Measurements from ENCODE around the gene AUTS2. TPM values are rescaled to one million over a fixed set of nuclear protein-coding genes. Genes with fewer than 3 reads are reported as not detected.

AUTS2 gene
- total and polyA plus RNA-seq, 10 of the 15 experiments (the other 5 are each of a cell fraction or from before 2014, with no cell fraction given) = 6.4 to 55.6 (median 21.6) TPM

DNA sequence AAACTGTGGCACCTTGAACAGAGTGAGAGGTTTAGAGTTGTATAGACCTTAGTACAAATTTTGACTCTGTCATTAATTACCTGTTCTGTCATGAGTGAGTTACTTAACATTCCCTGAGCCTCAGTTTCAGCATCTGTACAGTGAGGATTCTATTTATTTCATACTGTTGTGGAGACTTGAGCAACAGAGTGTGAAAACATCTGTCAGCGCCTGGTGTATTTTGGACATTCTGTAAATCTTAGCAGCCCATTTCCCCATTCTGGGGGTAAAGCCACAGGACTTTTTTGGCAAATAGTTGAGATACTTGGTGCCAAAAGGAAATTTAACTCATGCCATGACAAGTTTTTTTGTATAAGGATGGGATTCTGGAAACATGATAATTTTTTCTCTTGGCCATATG is 94.8 kb downstream of the AUTS2 start (continued):
- TF ChIP-seq DPF2 (IDR thresholded peaks at IDR 0.05) = peak; percentile 48; the same call in 1 of the 2 replicates
- TF ChIP-seq EP300 (IDR thresholded peaks at IDR 0.05; ENCODE audit: borderline replicate concordance in 1 of 2, control insufficient read depth in 1 of 2, low read depth in 2 of 2, low read length in 2 of 2) = peak; percentile 12 to 41; a peak in 1 of 4 replicates
- no peak for TF ChIP-seq MEF2B (IDR thresholded peaks at IDR 0.05; ENCODE audit: partially characterized antibody, poor library complexity, severe bottlenecking)
- TF ChIP-seq, protein P1, sequence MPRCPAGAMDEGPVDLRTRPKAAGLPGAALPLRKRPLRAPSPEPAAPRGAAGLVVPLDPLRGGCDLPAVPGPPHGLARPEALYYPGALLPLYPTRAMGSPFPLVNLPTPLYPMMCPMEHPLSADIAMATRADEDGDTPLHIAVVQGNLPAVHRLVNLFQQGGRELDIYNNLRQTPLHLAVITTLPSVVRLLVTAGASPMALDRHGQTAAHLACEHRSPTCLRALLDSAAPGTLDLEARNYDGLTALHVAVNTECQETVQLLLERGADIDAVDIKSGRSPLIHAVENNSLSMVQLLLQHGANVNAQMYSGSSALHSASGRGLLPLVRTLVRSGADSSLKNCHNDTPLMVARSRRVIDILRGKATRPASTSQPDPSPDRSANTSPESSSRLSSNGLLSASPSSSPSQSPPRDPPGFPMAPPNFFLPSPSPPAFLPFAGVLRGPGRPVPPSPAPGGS (IDR thresholded peaks at IDR 0.05; ENCODE audit: borderline replicate concordance, insufficient read depth, low read depth, low read length, poor library complexity, severe bottlenecking) = no peak
- TF ChIP-seq JUND (IDR thresholded peaks at IDR 0.05; ENCODE audit: low read depth, low read length) = no peak
- TF ChIP-seq, protein P2, sequence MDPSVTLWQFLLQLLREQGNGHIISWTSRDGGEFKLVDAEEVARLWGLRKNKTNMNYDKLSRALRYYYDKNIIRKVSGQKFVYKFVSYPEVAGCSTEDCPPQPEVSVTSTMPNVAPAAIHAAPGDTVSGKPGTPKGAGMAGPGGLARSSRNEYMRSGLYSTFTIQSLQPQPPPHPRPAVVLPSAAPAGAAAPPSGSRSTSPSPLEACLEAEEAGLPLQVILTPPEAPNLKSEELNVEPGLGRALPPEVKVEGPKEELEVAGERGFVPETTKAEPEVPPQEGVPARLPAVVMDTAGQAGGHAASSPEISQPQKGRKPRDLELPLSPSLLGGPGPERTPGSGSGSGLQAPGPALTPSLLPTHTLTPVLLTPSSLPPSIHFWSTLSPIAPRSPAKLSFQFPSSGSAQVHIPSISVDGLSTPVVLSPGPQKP (IDR thresholded peaks at IDR 0.05; ENCODE audit: low read depth, low read length) = no peak
- no peak for TF ChIP-seq NFYB (IDR thresholded peaks at IDR 0.05; ENCODE audit: insufficient read depth, low read depth, low read length)
- TF ChIP-seq, protein P3, sequence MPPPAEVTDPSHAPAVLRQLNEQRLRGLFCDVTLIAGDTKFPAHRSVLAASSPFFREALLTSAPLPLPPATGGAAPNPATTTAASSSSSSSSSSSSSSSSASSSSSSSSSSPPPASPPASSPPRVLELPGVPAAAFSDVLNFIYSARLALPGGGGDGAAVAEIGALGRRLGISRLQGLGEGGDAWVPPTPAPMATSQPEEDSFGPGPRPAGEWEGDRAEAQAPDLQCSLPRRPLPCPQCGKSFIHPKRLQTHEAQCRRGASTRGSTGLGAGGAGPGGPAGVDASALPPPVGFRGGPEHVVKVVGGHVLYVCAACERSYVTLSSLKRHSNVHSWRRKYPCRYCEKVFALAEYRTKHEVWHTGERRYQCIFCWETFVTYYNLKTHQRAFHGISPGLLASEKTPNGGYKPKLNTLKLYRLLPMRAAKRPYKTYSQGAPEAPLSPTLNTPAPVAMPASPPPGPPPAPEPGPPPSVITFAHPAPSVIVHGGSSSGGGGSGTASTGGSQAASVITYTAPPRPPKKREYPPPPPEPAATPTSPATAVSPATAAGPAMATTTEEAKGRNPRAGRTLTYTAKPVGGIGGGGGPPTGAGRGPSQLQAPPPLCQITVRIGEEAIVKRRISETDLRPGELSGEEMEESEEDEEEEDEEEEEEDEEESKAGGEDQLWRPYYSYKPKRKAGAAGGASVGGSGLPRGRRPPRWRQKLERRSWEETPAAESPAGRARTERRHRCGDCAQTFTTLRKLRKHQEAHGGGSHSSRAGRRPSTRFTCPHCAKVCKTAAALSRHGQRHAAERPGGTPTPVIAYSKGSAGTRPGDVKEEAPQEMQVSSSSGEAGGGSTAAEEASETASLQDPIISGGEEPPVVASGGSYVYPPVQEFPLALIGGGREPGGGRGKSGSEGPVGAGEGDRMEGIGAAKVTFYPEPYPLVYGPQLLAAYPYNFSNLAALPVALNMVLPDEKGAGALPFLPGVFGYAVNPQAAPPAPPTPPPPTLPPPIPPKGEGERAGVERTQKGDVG (CRISPR knock-in tag; IDR thresholded peaks at IDR 0.05) = no peak
- TF ChIP-seq, protein P4, sequence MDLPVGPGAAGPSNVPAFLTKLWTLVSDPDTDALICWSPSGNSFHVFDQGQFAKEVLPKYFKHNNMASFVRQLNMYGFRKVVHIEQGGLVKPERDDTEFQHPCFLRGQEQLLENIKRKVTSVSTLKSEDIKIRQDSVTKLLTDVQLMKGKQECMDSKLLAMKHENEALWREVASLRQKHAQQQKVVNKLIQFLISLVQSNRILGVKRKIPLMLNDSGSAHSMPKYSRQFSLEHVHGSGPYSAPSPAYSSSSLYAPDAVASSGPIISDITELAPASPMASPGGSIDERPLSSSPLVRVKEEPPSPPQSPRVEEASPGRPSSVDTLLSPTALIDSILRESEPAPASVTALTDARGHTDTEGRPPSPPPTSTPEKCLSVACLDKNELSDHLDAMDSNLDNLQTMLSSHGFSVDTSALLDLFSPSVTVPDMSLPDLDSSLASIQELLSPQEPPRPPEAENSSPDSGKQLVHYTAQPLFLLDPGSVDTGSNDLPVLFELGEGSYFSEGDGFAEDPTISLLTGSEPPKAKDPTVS (IDR thresholded peaks at IDR 0.05; ENCODE audit: low read depth, low read length) = no peak
- TF ChIP-seq, protein P5, sequence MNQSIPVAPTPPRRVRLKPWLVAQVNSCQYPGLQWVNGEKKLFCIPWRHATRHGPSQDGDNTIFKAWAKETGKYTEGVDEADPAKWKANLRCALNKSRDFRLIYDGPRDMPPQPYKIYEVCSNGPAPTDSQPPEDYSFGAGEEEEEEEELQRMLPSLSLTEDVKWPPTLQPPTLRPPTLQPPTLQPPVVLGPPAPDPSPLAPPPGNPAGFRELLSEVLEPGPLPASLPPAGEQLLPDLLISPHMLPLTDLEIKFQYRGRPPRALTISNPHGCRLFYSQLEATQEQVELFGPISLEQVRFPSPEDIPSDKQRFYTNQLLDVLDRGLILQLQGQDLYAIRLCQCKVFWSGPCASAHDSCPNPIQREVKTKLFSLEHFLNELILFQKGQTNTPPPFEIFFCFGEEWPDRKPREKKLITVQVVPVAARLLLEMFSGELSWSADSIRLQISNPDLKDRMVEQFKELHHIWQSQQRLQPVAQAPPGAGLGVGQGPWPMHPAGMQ (IDR thresholded peaks at IDR 0.05; ENCODE audit: borderline replicate concordance) = no peak
- TF ChIP-seq, protein P6, sequence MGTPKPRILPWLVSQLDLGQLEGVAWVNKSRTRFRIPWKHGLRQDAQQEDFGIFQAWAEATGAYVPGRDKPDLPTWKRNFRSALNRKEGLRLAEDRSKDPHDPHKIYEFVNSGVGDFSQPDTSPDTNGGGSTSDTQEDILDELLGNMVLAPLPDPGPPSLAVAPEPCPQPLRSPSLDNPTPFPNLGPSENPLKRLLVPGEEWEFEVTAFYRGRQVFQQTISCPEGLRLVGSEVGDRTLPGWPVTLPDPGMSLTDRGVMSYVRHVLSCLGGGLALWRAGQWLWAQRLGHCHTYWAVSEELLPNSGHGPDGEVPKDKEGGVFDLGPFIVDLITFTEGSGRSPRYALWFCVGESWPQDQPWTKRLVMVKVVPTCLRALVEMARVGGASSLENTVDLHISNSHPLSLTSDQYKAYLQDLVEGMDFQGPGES (IDR thresholded peaks at IDR 0.05) = no peak
- no peak for TF ChIP-seq NR2C2 (IDR thresholded peaks at IDR 0.05; ENCODE audit: borderline replicate concordance, control insufficient read depth, insufficient read length, low read depth)
- no peak for TF ChIP-seq RELA (IDR thresholded peaks at IDR 0.05; ENCODE audit: borderline replicate concordance, partially characterized antibody)
- TF ChIP-seq HDAC2 (IDR thresholded peaks at IDR 0.05) = no peak
- no peak for TF ChIP-seq ZNF274 (IDR thresholded peaks at IDR 0.05; ENCODE audit: insufficient read depth, insufficient read length)

Measured in GM12878 (cell line).